ENCODE measurements around the gene RPL4. TPM values are rescaled to one million over a fixed set of nuclear protein-coding genes. Genes with fewer than 3 reads are reported as not detected.
"Not testable (repeated sequence)": the region's sequence is repeated elsewhere in the genome, so short reads cannot be mapped to it uniquely, and the experiment has no call there.

Gene RPL4
- polyA plus RNA-seq, 1 experiment: 5,001 TPM

DNA sequence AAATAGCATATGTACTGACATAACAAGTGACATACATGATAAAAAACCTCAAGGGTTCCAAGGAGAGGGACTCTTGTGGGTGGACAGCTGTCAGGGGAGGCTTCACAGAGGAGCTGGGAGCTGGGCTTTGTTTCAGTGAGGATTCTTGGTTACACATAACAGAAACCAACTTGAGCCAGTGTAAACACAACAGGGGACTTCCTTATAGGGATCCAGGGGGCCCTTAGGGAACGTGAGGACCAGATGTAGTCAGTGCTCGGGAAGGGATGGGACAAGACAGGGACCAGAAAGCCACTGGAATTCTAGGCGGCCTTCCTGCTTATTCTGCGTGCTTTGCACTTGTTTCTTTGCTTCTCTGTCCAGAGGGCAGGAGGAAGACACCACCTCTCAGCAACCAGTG lies 42.0 kb downstream of the RPL4 start:
- H3K27ac ChIP-seq (ENCODE audit: low read depth, low read length): no peak overlapping the region
- CTCF ChIA-PET: interaction anchor here (0.6 to 0.7 kb wide), 2 partner anchors 10 to 52 kb away, joined by 3 to 4 read pairs; no protein-coding TSS in a partner anchor
- POLR2A ChIA-PET: no interaction called here

GRCh38 chr15:66461917-66462316 lies 42.7 kb downstream of the RPL4 start:
- Histone ChIP-seq H3K4me3 (ENCODE audit: low read depth, low read length) (no peak overlapping the region), H3K27ac (ENCODE audit: low read depth, low read length) (no peak overlapping the region), H3K9me3 (ENCODE audit: control insufficient read depth, insufficient read depth, low read length) (no peaks in the 10 kb centered on the region), H3K27me3 (ENCODE audit: control insufficient read depth, insufficient read depth, low read length) (no peaks in the 10 kb centered on the region)
- DNase-seq (ENCODE audit: low read depth, low spot score): no peak
- CTCF ChIA-PET: interaction anchor here (0.6 kb wide), 1 partner anchor 52 kb away, joined by 4 read pairs; no protein-coding TSS in a partner anchor
- TF ChIP-seq CTCF (IDR thresholded peaks at IDR 0.05; ENCODE audit: low read depth, low read length): no peak
- POLR2A ChIA-PET: interaction anchor here (0.6 kb wide), 1 partner anchor 121 kb away, joined by 4 read pairs; no protein-coding TSS in a partner anchor

More for the DNA sequence above, 42.0 kb downstream of the RPL4 start:
- TF ChIP-seq CTCF (IDR thresholded peaks at IDR 0.05; ENCODE audit: low read depth, low read length): no peak
- Histone ChIP-seq H3K9me3 (ENCODE audit: control insufficient read depth, insufficient read depth, low read length) (no peaks in the 10 kb centered on the region), H3K4me3 (ENCODE audit: low read depth, low read length) (no peak overlapping the region), H3K27me3 (ENCODE audit: control insufficient read depth, insufficient read depth, low read length) (no peaks in the 10 kb centered on the region)
- DNase-seq (ENCODE audit: low read depth, low spot score): no peak

GRCh38 chr15:66461294-66461693 lies 43.4 kb downstream of the RPL4 start:
- H3K4me3 ChIP-seq (ENCODE audit: low read depth, low read length); H3K27ac ChIP-seq (ENCODE audit: low read depth, low read length); DNase-seq (ENCODE audit: low read depth, low spot score); H3K27me3 ChIP-seq (ENCODE audit: control insufficient read depth, insufficient read depth, low read length); H3K9me3 ChIP-seq (ENCODE audit: control insufficient read depth, insufficient read depth, low read length): not testable (repeated sequence)
- POLR2A ChIA-PET: interaction anchor here (0.6 kb wide), 1 partner anchor 121 kb away, joined by 4 read pairs; no protein-coding TSS in a partner anchor
- CTCF ChIA-PET: interaction anchor here (1.5 kb wide), 1 partner anchor 37 kb away, joined by 6 read pairs; the partner anchor contains the start of gene SNAPC5

DNA sequence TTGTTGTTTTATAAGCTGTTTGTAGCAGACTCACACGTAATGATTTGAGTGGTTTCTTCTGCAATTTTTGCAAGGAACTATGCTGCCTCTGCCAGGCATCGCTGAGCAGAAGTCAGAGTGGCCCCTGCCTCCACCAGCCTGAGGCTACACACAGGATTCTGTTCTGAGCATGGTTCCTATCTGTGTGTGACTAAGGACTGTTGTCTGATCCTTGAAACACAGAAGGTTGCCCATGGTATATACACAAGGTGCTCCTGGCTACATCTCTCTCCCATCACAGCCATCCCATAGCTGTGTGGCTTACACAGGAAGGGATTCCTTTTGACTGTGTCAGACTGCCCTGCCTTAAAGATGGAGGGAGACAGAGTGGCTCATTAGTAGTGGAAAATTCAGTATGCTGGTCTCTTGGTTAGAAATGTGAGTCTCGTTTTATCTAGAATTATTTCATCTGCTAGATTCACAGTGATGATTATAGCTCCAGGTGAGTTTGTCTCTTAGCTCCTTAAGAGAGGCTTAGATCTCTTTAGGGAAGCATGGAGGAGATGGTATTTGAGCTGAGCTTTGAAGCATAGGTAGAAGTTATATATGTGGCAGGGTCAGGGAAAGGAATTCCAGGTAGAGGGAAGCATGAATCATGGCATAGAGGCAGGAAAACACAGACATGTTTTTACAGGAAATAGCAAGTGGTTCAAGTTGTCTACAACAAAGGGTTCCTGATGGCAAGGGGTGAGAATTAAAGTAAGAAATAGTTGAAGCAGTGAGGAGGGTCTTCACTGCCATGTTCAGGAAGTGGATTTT lies 44.6 kb downstream of the RPL4 start:
- Histone ChIP-seq H3K9me3 (ENCODE audit: control insufficient read depth, insufficient read depth, low read length) (no peaks in the 10 kb centered on the region), H3K27ac (ENCODE audit: low read depth, low read length) (peak overlapping the region; percentile 3), H3K27me3 (ENCODE audit: control insufficient read depth, insufficient read depth, low read length) (no peaks in the 10 kb centered on the region), H3K4me3 (ENCODE audit: low read depth, low read length) (no peak overlapping the region)
- DNase-seq (ENCODE audit: low read depth, low spot score): peak; percentile 36
- CTCF ChIA-PET: interaction anchor here (1.5 kb wide), 2 partner anchors 38 to 73 kb away, joined by 5 to 6 read pairs; partner anchors contain the start of genes MAP2K1 and SNAPC5
- POLR2A ChIA-PET: interaction anchor here (1.0 kb wide), 1 partner anchor 39 kb away, joined by 3 read pairs; no protein-coding TSS in a partner anchor
- no peak for TF ChIP-seq CTCF (IDR thresholded peaks at IDR 0.05; ENCODE audit: low read depth, low read length)

DNA sequence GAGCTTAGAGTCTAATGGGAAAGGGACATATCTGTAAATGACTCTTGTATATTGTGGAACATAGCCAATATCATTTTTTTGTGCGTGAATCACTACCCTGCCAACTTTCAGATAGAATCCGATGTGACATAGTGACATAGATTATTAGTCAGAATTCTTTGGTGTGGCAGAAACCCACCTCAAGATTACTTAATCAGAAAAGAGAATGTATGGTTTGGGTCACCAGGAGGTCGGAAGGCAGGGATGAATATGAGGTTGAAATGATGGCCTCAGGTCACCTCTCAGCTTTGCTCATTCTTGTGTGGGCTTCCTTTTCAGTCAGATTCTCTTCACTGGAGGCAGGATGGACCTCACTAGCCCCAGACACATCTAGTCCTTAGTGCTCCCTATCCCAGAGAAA lies 48.4 kb downstream of the RPL4 start:
- POLR2A ChIA-PET: no interaction called here
- CTCF ChIA-PET: no interaction called here

More for the DNA sequence above, 48.4 kb downstream of the RPL4 start:
- Histone ChIP-seq H3K27ac (ENCODE audit: low read depth, low read length) (no peak overlapping the region), H3K27me3 (ENCODE audit: control insufficient read depth, insufficient read depth, low read length) (no peaks in the 10 kb centered on the region), H3K4me3 (ENCODE audit: low read depth, low read length) (no peak overlapping the region), H3K9me3 (ENCODE audit: control insufficient read depth, insufficient read depth, low read length) (no peaks in the 10 kb centered on the region)
- TF ChIP-seq CTCF (IDR thresholded peaks at IDR 0.05; ENCODE audit: low read depth, low read length): no peak
- DNase-seq (ENCODE audit: low read depth, low spot score): no peak

Measured in AG04450 (cell line).